PC-3 (cell line): ENCODE results near the gene UROC1. TPM values are rescaled to one million over a fixed set of nuclear protein-coding genes. Genes with fewer than 3 reads are reported as not detected.

Source experiments
- ATAC-seq: fragments of 200-7000 bp; cut with Tn5 transposase; 2 replicates; pipeline ENCODE4 v1.9.1; 2020; ENCODE audit warnings: mild to moderate bottlenecking, moderate library complexity
- BruUV-seq: library from RNA; stranded (reverse); fragments of 400-500 nt; replicated peaks from 2 replicates; lab custom pipeline; 2021; lab: Mats Ljungman, UMichigan
- CTCF ChIA-PET: fragments of 300-600 bp; sonication (Branson Sonifier 250); formaldehyde crosslinking; loops from one replicate; lab custom pipeline; 2022; ENCODE audit warnings: antibody characterized with exemption; lab: Charles Lee
- POLR2A ChIA-PET: fragments of 300-600 bp; sonication (Branson Sonifier 250); formaldehyde crosslinking; loops from one replicate; lab custom pipeline; 2022; ENCODE audit warnings: antibody characterized with exemption; ENCODE audit not compliant: unreplicated experiment; lab: Charles Lee
- DNase-seq: peaks from one replicate; pipeline ENCODE4 v3.0.0-alpha.2; 2015
- H2AFZ ChIP-seq: fragments of 300-600 bp; sonication (generic); 2 replicates; pipeline ENCODE4 v1.6.0; 2016; ENCODE audit warnings: antibody characterized with exemption, low read length
- H3F3A ChIP-seq: fragments of 300-600 bp; sonication (generic); one replicate; pipeline ENCODE4 v1.6.0; 2017; ENCODE audit warnings: antibody characterized with exemption, low read length, control low read depth, mild to moderate bottlenecking; ENCODE audit not compliant: unreplicated experiment
- H3K27ac ChIP-seq: fragments of 300-600 bp; sonication (generic); 2 replicates; pipeline ENCODE4 v1.5.1; 2016; ENCODE audit warnings: mild to moderate bottlenecking, low read length
- H3K27me3 ChIP-seq: fragments of 300-600 bp; sonication (generic); 2 replicates; pipeline ENCODE4 v1.6.1; 2016; ENCODE audit warnings: low read length, mixed read lengths
- H3K36me3 ChIP-seq: fragments of 300-600 bp; sonication (generic); 2 replicates; pipeline ENCODE4 v1.6.1; 2016; ENCODE audit warnings: low read depth, mixed run types, low read length, mixed read lengths
- H3K4me1 ChIP-seq: fragments of 300-600 bp; sonication (generic); 2 replicates; pipeline ENCODE4 v1.5.1; 2016; ENCODE audit warnings: low read length; ENCODE audit not compliant: insufficient read depth
- H3K4me2 ChIP-seq: fragments of 300-600 bp; sonication (generic); 2 replicates; pipeline ENCODE4 v1.6.0; 2016; ENCODE audit warnings: low read length
- H3K4me3 ChIP-seq: fragments of 300-600 bp; sonication (generic); 2 replicates; pipeline ENCODE4 v1.5.1; 2016; ENCODE audit warnings: mild to moderate bottlenecking, low read length, mixed read lengths
- H3K79me2 ChIP-seq: fragments of 300-600 bp; sonication (generic); 2 replicates; pipeline ENCODE4 v1.6.1; 2017; ENCODE audit warnings: low read length, mixed read lengths
- H3K9ac ChIP-seq: fragments of 300-600 bp; sonication (generic); 2 replicates; pipeline ENCODE4 v1.6.0; 2016; ENCODE audit warnings: mild to moderate bottlenecking, low read length
- H3K9me2 ChIP-seq: fragments of 300-600 bp; sonication (generic); replicated peaks from 2 replicates; pipeline ENCODE4 v1.6.1; 2016; ENCODE audit warnings: mixed run types, low read length, mixed read lengths
- H3K9me3 ChIP-seq: fragments of 300-600 bp; sonication (generic); 2 replicates; pipeline ENCODE4 v1.6.1; 2016; ENCODE audit warnings: low read length, mixed read lengths
- H4K20me1 ChIP-seq: fragments of 300-600 bp; sonication (generic); 2 replicates; pipeline ENCODE4 v1.6.1; 2016; ENCODE audit warnings: low read length, mixed read lengths
- CTCF ChIP-seq: fragments of 300-600 bp; sonication (generic); conservative IDR thresholded peaks from 2 replicates; pipeline ENCODE4 v1.5.1; 2017; ENCODE audit warnings: antibody characterized with exemption, low read depth, mild to moderate bottlenecking, low read length
- EZH2 ChIP-seq: fragments of 300-600 bp; sonication (generic); IDR thresholded peaks from one replicate; pipeline ENCODE4 v1.6.1; 2017; ENCODE audit warnings: antibody characterized with exemption, mild to moderate bottlenecking, low read length; ENCODE audit not compliant: unreplicated experiment
- EZH2phosphoT487 ChIP-seq: fragments of 300-600 bp; sonication (generic); IDR thresholded peaks from 2 replicates; pipeline ENCODE4 v1.6.1; 2018; ENCODE audit warnings: mild to moderate bottlenecking, antibody characterized with exemption, low read length, borderline replicate concordance
- intact Hi-C: fragments of 100-400 bp; cut with micrococcal nuclease; formaldehyde crosslinking; loops from 2 replicates; pipeline ENCODE4 v1.9.0; 2023
- total RNA-seq: library from RNA; depleted of rRNA; stranded (reverse); fragments of >200 nt; gene quantifications from 2 replicates; pipeline ENCODE4 v1.2.3, GENCODE V29; 2014

Gene UROC1
- total RNA-seq, 1 experiment from 2014 or later = not detected

- DNase-seq = no peak
- no peak for TF ChIP-seq CTCF
- no peak for TF ChIP-seq EZH2phosphoT487
- TF ChIP-seq EZH2 = no peak
- ChIA-PET POLR2A (no interaction called here), CTCF (no interaction called here)
- no peak overlapping the region for H3K4me3 ChIP-seq
- H3K27ac ChIP-seq = no peak overlapping the region
- H4K20me1 ChIP-seq = no peaks in the 10 kb centered on the region
- peaks cover 2% of the 10 kb centered on the region; the same call in 1 of the 2 replicates for H3K4me1 ChIP-seq
- H3K36me3 ChIP-seq = peaks cover 17% of the 10 kb centered on the region; the same call in 1 of the 2 replicates
- H3K9ac ChIP-seq = no peak overlapping the region
- ATAC-seq = no peak
- no peak overlapping the region for H2AFZ ChIP-seq
- H3F3A ChIP-seq = no peaks in the 10 kb centered on the region
- peaks cover 35% of the 10 kb centered on the region for H3K79me2 ChIP-seq
- H3K27me3 ChIP-seq = no peaks in the 10 kb centered on the region
- intact Hi-C loops = no loop called here
- BruUV-seq = no TSS peak
- no peak overlapping the region for H3K4me2 ChIP-seq
- H3K9me2 ChIP-seq = no peaks in the 10 kb centered on the region
- H3K9me3 ChIP-seq = no peaks in the 10 kb centered on the region
Observed at GRCh38 chr3:126466886-126467610, 50.5 kb downstream of the UROC1 start.

GRCh38 chr3:126465928-126466544, 51.5 kb downstream of the UROC1 start:
- BruUV-seq = no TSS peak
- ChIA-PET POLR2A (no interaction called here), CTCF (no interaction called here)
- no peak for ATAC-seq
- H3K9ac ChIP-seq = no peak overlapping the region
- peaks cover 24% of the 10 kb centered on the region for H3K36me3 ChIP-seq
- no peaks in the 10 kb centered on the region for H3K27me3 ChIP-seq
- peaks cover 25% of the 10 kb centered on the region for H3K79me2 ChIP-seq
- no peaks in the 10 kb centered on the region for H4K20me1 ChIP-seq
- H3F3A ChIP-seq = no peaks in the 10 kb centered on the region
- no peaks in the 10 kb centered on the region for H3K9me3 ChIP-seq
- no peak overlapping the region for H3K4me2 ChIP-seq
- no peak overlapping the region for H3K4me3 ChIP-seq
- H3K27ac ChIP-seq = no peak overlapping the region
- H3K9me2 ChIP-seq = no peaks in the 10 kb centered on the region
- TF ChIP-seq EZH2 (no peak), EZH2phosphoT487 (no peak), CTCF (no peak)
- intact Hi-C loops = no loop called here
- DNase-seq = no peak
- H2AFZ ChIP-seq = no peak overlapping the region
- no peaks in the 10 kb centered on the region for H3K4me1 ChIP-seq

- ATAC-seq (no peak), DNase-seq (no peak)
- Histone ChIP-seq H3K27ac (no peak overlapping the region), H3K9ac (no peak overlapping the region), H3K27me3 (no peaks in the 10 kb centered on the region), H4K20me1 (no peaks in the 10 kb centered on the region), H3K79me2 (peaks cover 19% of the 10 kb centered on the region), H3K4me1 (no peaks in the 10 kb centered on the region), H3F3A (no peaks in the 10 kb centered on the region), H3K4me2 (no peak overlapping the region), H3K9me3 (no peaks in the 10 kb centered on the region), H3K4me3 (no peak overlapping the region), H3K9me2 (no peaks in the 10 kb centered on the region), H3K36me3 (peaks cover 16% of the 10 kb centered on the region), H2AFZ (no peak overlapping the region)
- TF ChIP-seq EZH2 (no peak), EZH2phosphoT487 (no peak), CTCF (no peak)
- POLR2A ChIA-PET = interaction anchor here (0.6 kb wide), 1 partner anchor 162 kb away, joined by 10 read pairs; no protein-coding TSS in a partner anchor
- CTCF ChIA-PET = no interaction called here
- intact Hi-C loops = no loop called here
- no TSS peak for BruUV-seq
Observed at GRCh38 chr3:126464997-126465396, 52.6 kb downstream of the UROC1 start.
